SK-N-SH treated with all-trans-retinoic acid at 6 μM for 48 hours (cell line): ENCODE data around the gene CDC5L.

ENCODE experiments used
- ARNTL ChIP-seq: fragments of 450-650 bp; formaldehyde crosslinking; IDR thresholded peaks from 2 replicates; pipeline ENCODE4 v1.5.0; 2020; ENCODE audit warnings: low read depth, mild to moderate bottlenecking, moderate library complexity, borderline replicate concordance
- CREB5 ChIP-seq: fragments of 250-450 bp; sonication (Bioruptor Pico); IDR thresholded peaks from 2 replicates; pipeline ENCODE4 v1.5.1; 2020; ENCODE audit warnings: low read depth, mild to moderate bottlenecking, moderate library complexity
- CSRNP3 ChIP-seq: fragments of 250-450 bp; sonication (Bioruptor Pico); IDR thresholded peaks from 2 replicates; pipeline ENCODE4 v1.5.1; 2021; ENCODE audit warnings: mild to moderate bottlenecking, moderate library complexity
- ISL1 ChIP-seq: fragments of 250-450 bp; sonication (Bioruptor Pico); IDR thresholded peaks from 2 replicates; pipeline ENCODE4 v2.1.2; 2022; ENCODE audit warnings: mild to moderate bottlenecking, moderate library complexity
- PATZ1 ChIP-seq: fragments of 250-450 bp; sonication (Bioruptor Pico); IDR thresholded peaks from 2 replicates; pipeline ENCODE4 v1.8.0; 2020; ENCODE audit warnings: mild to moderate bottlenecking, moderate library complexity, borderline replicate concordance
- POU6F1 ChIP-seq: fragments of 250-450 bp; sonication (Bioruptor Pico); IDR thresholded peaks from 2 replicates; pipeline ENCODE4 v1.8.0; 2021; ENCODE audit warnings: low read depth, mild to moderate bottlenecking, moderate library complexity, borderline replicate concordance
- ZFP3 ChIP-seq: fragments of 250-450 bp; sonication (Bioruptor Pico); IDR thresholded peaks from 2 replicates; pipeline ENCODE4 v1.5.0; 2020; ENCODE audit warnings: mild to moderate bottlenecking, moderate library complexity

GRCh38 chr6:44415873-44416502 lies 28.5 kb downstream of the CDC5L start:
- TF ChIP-seq PATZ1 (CRISPR knock-in tag) (no peak), ISL1 (CRISPR knock-in tag) (no peak), CREB5 (CRISPR knock-in tag) (no peak), CSRNP3 (CRISPR knock-in tag) (no peak), ARNTL (CRISPR knock-in tag) (no peak), POU6F1 (CRISPR knock-in tag) (no peak), ZFP3 (no peak)
